GM23248 (cell line): Measurements from ENCODE around the gene GHRL. TPM values are rescaled to one million over a fixed set of nuclear protein-coding genes. Genes with fewer than 3 reads are reported as not detected.

Source experiments
- DNase-seq: peaks from one replicate; pipeline ENCODE4 v3.0.0-alpha.2; 2015
- H2AFZ ChIP-seq: fragments of 200-600 bp; sonication (generic); 2 replicates; pipeline ENCODE4 v1.6.1; 2016; ENCODE audit warnings: antibody characterized with exemption
- H3F3A ChIP-seq: fragments of 200-600 bp; sonication (generic); 2 replicates; pipeline ENCODE4 v1.6.1; 2016; ENCODE audit warnings: mild to moderate bottlenecking, antibody characterized with exemption, mixed run types; ENCODE audit not compliant: insufficient read depth
- H3K27ac ChIP-seq: fragments of 200-600 bp; sonication (generic); 2 replicates; pipeline ENCODE4 v1.5.1; 2016; ENCODE audit warnings: mild to moderate bottlenecking
- H3K27me3 ChIP-seq: fragments of 200-600 bp; sonication (generic); replicated peaks from 2 replicates; pipeline ENCODE4 v1.6.1; 2016; ENCODE audit warnings: mild to moderate bottlenecking; ENCODE audit not compliant: insufficient read depth
- H3K36me3 ChIP-seq: fragments of 200-600 bp; sonication (generic); 2 replicates; pipeline ENCODE4 v1.6.1; 2016; ENCODE audit warnings: low read depth, mild to moderate bottlenecking
- H3K4me1 ChIP-seq: fragments of 200-600 bp; sonication (generic); 2 replicates; pipeline ENCODE4 v1.6.1; 2016; ENCODE audit warnings: mild to moderate bottlenecking; ENCODE audit not compliant: insufficient read depth
- H3K4me2 ChIP-seq: fragments of 200-600 bp; sonication (generic); one replicate; pipeline ENCODE4 v1.6.1; 2016; ENCODE audit warnings: mild to moderate bottlenecking; ENCODE audit not compliant: unreplicated experiment
- H3K4me3 ChIP-seq: fragments of 200-600 bp; sonication (generic); 2 replicates; pipeline ENCODE4 v1.5.1; 2016; ENCODE audit warnings: mild to moderate bottlenecking
- H3K79me2 ChIP-seq: fragments of 200-600 bp; sonication (generic); 2 replicates; pipeline ENCODE4 v1.6.1; 2016; ENCODE audit warnings: mild to moderate bottlenecking; ENCODE audit not compliant: insufficient read depth
- H3K9ac ChIP-seq: fragments of 200-600 bp; sonication (generic); 2 replicates; pipeline ENCODE4 v1.6.1; 2016; ENCODE audit warnings: mild to moderate bottlenecking
- H3K9me2 ChIP-seq: fragments of 200-600 bp; sonication (generic); 2 replicates; pipeline ENCODE4 v1.6.1; 2016; ENCODE audit warnings: mixed run types, mild to moderate bottlenecking, moderate library complexity; ENCODE audit not compliant: insufficient read depth
- H3K9me3 ChIP-seq: fragments of 200-600 bp; sonication (generic); one replicate; pipeline ENCODE4 v1.6.1; 2017; ENCODE audit warnings: low read depth
- H4K20me1 ChIP-seq: fragments of 200-600 bp; sonication (generic); 2 replicates; pipeline ENCODE4 v1.6.0; 2016; ENCODE audit not compliant: insufficient read depth
- EZH2 ChIP-seq: fragments of 200-600 bp; sonication (generic); IDR thresholded peaks from 2 replicates; pipeline ENCODE4 v1.6.1; 2018; ENCODE audit warnings: antibody characterized with exemption, mild to moderate bottlenecking; ENCODE audit not compliant: insufficient read depth, poor library complexity, severe bottlenecking
- EZH2phosphoT487 ChIP-seq: fragments of 200-600 bp; sonication (generic); IDR thresholded peaks from 2 replicates; pipeline ENCODE4 v1.6.1; 2018; ENCODE audit warnings: antibody characterized with exemption, moderate library complexity, mild to moderate bottlenecking, low read depth; ENCODE audit not compliant: insufficient read depth
- WGBS, 2 experiments: methylation state at CpG; one replicate each; pipeline ENCODE4 v1.1.6; 2015 to 2017; ENCODE audit warnings: low lambda C conversion rate in 2 of 2, low coverage in 1 of 2; ENCODE audit errors: missing lambda C conversion rate in 2 of 2; 5-methylcytosine and 5-hydroxymethylcytosine counted together
- in situ Hi-C: fragments of 300-500 bp; cut with MboI; formaldehyde crosslinking; loops from 2 replicates; pipeline ENCODE4 v1.15.0; 2020
- polyA plus RNA-seq: library from polyadenylated mRNA; unstranded; fragments of >200 nt; fragmentation: Nextera tagmentation; extraction: Ambion mirVana; gene quantifications from 2 replicates; pipeline ENCODE4 v1.2.1, GENCODE V29; 2016
- total RNA-seq: library from RNA; depleted of rRNA; stranded (reverse); fragments of >200 nt; shearing (Covaris generic); gene quantifications from 2 replicates; pipeline ENCODE4 v1.2.3, GENCODE V29; 2014

Gene GHRL
- total and polyA plus RNA-seq, 2 experiments from 2014 or later = 0.71 TPM; not detected in 1

DNA sequence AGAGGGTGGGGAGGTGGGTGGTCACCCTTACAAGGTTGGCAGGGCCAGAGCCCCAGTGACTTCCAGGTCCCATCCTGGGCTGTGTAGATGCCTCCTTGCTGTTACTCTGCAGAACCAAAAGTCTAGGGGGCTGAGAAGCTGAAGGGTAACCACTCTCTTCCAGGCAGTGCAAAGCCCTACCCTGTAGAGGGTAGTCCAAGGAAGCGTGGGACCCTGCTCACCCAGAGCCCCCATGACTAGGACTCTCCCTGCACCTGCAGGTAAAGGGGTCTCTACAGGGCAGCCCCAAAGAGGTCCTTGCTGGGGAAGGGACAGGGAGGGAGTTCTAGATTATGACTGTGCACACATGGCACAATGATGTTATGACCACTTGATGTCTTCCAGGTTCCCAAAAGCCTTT is 14.2 kb downstream of the GHRL start:
- no peak overlapping the region for H3K9ac ChIP-seq
- H3K4me1 ChIP-seq = peaks cover 10% of the 10 kb centered on the region
- H3K4me3 ChIP-seq = no peak overlapping the region
- H3K9me2 ChIP-seq = no peaks in the 10 kb centered on the region
- peaks cover 3% of the 10 kb centered on the region for H3F3A ChIP-seq
- H3K79me2 ChIP-seq = peaks cover 46% of the 10 kb centered on the region
- H2AFZ ChIP-seq = no peak overlapping the region
- in situ Hi-C loops = no loop called here
- H4K20me1 ChIP-seq = peaks cover 3% of the 10 kb centered on the region; the same call in 1 of the 2 replicates
- no peaks in the 10 kb centered on the region for H3K9me3 ChIP-seq
- H3K27ac ChIP-seq = no peak overlapping the region
- 100% methylated on average over 1 of the region's 1 CpG for WGBS, 2 experiments
- no peak overlapping the region for H3K4me2 ChIP-seq
- no peak for DNase-seq
- no peak for TF ChIP-seq EZH2
- no peak for TF ChIP-seq EZH2phosphoT487
- no peaks in the 10 kb centered on the region for H3K27me3 ChIP-seq
- peaks cover 13% of the 10 kb centered on the region; the same call in 1 of the 2 replicates for H3K36me3 ChIP-seq

DNA sequence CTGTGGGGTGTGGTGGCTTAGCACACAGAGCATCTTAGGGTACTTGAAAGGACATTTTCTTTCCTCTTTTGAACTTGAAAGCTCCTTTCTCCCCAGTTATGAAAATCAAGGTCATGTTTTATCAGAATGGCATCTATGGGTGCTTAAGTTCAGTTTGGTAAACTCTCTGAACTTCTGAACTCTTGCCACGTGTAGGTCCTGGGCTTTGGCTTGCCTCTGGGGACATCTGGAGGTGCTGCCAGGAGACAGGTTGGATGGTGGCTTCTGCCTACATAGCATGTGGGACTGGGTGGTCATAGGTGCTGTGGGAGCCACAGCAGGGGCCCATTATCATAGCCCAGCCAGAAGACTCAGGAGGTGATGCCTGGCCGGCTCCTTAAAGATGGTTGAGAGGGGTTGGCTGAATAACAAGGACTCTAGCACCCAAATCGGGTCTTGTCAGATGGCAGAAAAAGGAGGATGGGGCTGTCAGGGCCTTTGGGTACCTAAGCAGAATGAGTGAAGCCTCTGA is 15.6 kb downstream of the GHRL start:
- TF ChIP-seq EZH2 (no peak), EZH2phosphoT487 (no peak)
- no peak overlapping the region for H2AFZ ChIP-seq
- no peak overlapping the region for H3K27ac ChIP-seq
- no peaks in the 10 kb centered on the region for H3K9me2 ChIP-seq
- peaks cover 7% of the 10 kb centered on the region; the same call in 1 of the 2 replicates for H3K36me3 ChIP-seq
- no peak overlapping the region for H3K4me2 ChIP-seq
- peaks cover under 1% of the 10 kb centered on the region for H3F3A ChIP-seq
- no peaks in the 10 kb centered on the region for H3K9me3 ChIP-seq
- in situ Hi-C loops = no loop called here
- WGBS, 2 experiments = 78% methylated on average over 3 of the region's 3 CpGs
- peaks cover 59% of the 10 kb centered on the region for H3K79me2 ChIP-seq
- H3K4me3 ChIP-seq = no peak overlapping the region
- H3K4me1 ChIP-seq = peaks cover 6% of the 10 kb centered on the region
- H4K20me1 ChIP-seq = peaks cover under 1% of the 10 kb centered on the region; the same call in 1 of the 2 replicates
- no peak overlapping the region for H3K9ac ChIP-seq
- H3K27me3 ChIP-seq = no peaks in the 10 kb centered on the region
- no peak for DNase-seq

DNA sequence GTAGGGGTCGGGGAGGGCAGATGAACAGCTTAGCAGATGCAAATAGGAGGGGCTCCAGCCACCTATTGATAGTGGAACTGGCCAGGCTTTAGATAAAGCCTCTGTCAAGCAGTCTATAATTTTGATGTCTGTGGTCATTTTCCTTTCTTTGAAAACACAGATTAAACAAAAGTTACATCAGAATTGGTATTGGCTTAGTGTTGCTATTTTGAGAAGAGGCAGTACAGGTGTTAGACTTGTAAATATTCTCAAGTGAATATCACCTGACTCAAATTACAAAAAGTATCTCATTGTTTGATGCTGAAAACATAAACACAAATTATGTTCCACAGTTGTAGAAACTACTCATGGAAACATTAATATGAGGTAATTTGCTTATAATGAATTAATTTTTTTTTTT is 18.1 kb downstream of the GHRL start:
- H3K9ac ChIP-seq = no peak overlapping the region
- peaks cover 7% of the 10 kb centered on the region; the same call in 1 of the 2 replicates for H3K36me3 ChIP-seq
- no peak overlapping the region for H3K4me2 ChIP-seq
- H3K4me1 ChIP-seq = no peaks in the 10 kb centered on the region
- no peaks in the 10 kb centered on the region for H3K27me3 ChIP-seq
- whole genome bisulfite sequencing, 2 experiments = 86 to 92% methylated on average over 1 of the region's 1 CpG
- in situ Hi-C loops = no loop called here
- peaks cover 85% of the 10 kb centered on the region for H3K79me2 ChIP-seq
- no peak overlapping the region for H3K4me3 ChIP-seq
- H3K9me3 ChIP-seq = no peaks in the 10 kb centered on the region
- H2AFZ ChIP-seq = no peak overlapping the region
- TF ChIP-seq EZH2 (no peak), EZH2phosphoT487 (no peak)
- H3K9me2 ChIP-seq = no peaks in the 10 kb centered on the region
- DNase-seq = no peak
- no peaks in the 10 kb centered on the region for H4K20me1 ChIP-seq
- no peaks in the 10 kb centered on the region for H3F3A ChIP-seq
- H3K27ac ChIP-seq = no peak overlapping the region

DNA sequence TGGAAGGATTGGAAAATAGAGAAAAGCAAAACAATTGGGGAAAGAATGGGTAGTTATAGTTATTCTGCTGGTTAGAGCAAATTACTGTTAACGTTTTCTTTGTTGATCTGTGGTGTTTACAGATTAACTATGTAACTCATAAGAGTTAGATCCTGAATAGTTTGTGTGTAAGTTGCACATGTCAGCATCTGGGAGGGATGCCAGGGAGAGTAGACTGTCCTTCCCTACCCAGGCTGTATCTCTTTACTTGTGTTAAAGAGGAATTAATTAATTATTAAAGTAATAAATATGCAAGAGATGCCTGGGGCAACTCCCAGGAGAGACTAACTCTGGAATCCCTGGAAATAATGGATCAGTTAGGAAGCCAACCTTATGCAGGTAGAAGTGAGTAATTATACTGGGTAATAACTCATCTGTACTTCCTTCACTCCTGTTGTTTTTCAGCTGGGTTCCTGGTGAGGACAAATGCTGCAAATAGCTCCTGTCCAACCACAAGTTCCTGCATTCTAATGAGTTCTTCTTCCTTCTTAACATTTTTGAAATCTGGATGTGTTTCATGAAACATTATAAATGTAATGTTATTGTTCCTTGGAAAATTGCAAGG is 18.9 kb downstream of the GHRL start:
- Histone ChIP-seq H3K9me2 (no peaks in the 10 kb centered on the region), H3K4me3 (no peak overlapping the region), H3K36me3 (peaks cover 7% of the 10 kb centered on the region; the same call in 1 of the 2 replicates), H3F3A (no peaks in the 10 kb centered on the region), H3K27me3 (no peaks in the 10 kb centered on the region), H3K9ac (no peak overlapping the region), H2AFZ (no peak overlapping the region), H3K4me1 (no peaks in the 10 kb centered on the region), H4K20me1 (0 out of 2 replicates have a peak, but pooled peaks cover 3% of the 10 kb centered on the region), H3K79me2 (peaks cover 93% of the 10 kb centered on the region), H3K9me3 (no peaks in the 10 kb centered on the region), H3K27ac (no peak overlapping the region), H3K4me2 (no peak overlapping the region)
- DNase-seq = peak; percentile 48
- in situ Hi-C loops = no loop called here
- WGBS, 2 experiments = 11 to 12% methylated on average over 1 of the region's 1 CpG
- TF ChIP-seq EZH2 (no peak), EZH2phosphoT487 (no peak)
